ENCODE results near the gene PCDHAC1. TPM values are rescaled to one million over a fixed set of nuclear protein-coding genes. Genes with fewer than 3 reads are reported as not detected.
"Not testable (repeated sequence)": the region's sequence is repeated elsewhere in the genome, so short reads cannot be mapped to it uniquely, and the experiment has no call there.

Gene PCDHAC1, protein sequence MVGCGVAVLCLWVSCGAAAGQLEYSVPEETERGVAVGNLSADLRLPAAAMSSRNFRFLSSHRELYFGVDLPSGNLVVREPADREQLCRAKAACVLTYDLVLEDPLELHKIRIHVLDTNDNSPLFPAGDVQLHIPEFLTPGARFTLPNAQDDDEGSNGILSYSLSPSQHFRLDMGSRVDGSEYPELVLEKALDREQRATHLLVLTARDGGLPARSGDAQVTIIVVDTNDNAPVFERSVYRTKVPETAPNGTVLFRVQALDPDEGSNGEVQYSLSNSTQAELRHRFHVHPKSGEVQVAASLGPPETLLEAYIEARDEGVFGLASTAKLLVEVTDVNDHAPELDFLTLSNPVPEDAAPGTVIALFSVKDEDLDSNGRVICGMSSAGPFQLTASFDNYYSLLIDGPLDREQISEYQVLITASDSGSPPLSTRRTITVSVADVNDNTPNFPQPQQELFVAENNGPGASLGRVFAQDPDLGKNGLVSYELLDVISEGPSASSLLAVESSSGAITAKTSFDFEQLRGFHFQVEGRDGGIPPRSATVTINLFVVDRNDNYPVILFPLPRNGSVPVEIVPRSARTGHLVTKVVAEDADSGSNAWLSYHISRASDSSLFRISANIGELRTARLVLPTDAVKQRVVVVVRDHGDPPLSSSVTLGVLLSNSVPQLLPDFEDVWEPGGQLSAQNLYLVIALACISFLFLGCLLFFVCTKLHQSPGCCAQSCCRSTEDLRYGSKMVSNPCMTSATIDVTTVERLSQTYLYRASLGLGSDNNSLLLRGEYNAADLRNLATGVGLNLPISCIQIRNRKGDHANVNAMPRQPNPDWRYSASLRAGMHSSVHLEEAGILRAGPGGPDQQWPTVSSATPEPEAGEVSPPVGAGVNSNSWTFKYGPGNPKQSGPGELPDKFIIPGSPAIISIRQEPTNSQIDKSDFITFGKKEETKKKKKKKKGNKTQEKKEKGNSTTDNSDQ
- not detected in 2 replicates for total RNA-seq (2011; cell fraction: chromatin; rRNA removed; ENCODE audit: low replicate concordance)
- total RNA-seq (2011; cell fraction: nucleolus; rRNA removed) = not detected in 2 replicates
- not detected in 2 replicates for total RNA-seq (2011; cell fraction: nucleoplasm; rRNA removed)
- not detected in 2 replicates for total RNA-seq (2014; rRNA removed)
- not detected in 2 replicates for total RNA-seq (2014; rRNA removed; fragmentation: Illumina TruSeq; extraction: Trizol)
- not detected in 2 replicates for total RNA-seq (2015; rRNA removed; fragmentation: Illumina TruSeq; extraction: Trizol)
- total RNA-seq (2021) = not detected in 2 replicates
- polyA plus RNA-seq (2011; rRNA removed) = not detected in 2 replicates
- polyA plus RNA-seq (2011; cell fraction: cytosol; rRNA removed) = not detected in 2 replicates
- polyA plus RNA-seq (2011; cell fraction: nucleus; rRNA removed) = not detected in 2 replicates
- not detected in 2 replicates for polyA plus RNA-seq (2012)
- polyA plus RNA-seq (2014; fragmentation: Illumina TruSeq; extraction: Trizol) = not detected in 2 replicates
- not detected for polyA plus RNA-seq (2014; fragmentation: Nextera tagmentation; extraction: Ambion mirVana)
- polyA plus RNA-seq (2014; rRNA removed) = not detected in 2 replicates
- polyA minus RNA-seq (2011; rRNA and poly(A)+ RNA removed) = not detected in 2 replicates
- not detected in 2 replicates for polyA minus RNA-seq (2011; cell fraction: cytosol; rRNA and poly(A)+ RNA removed)
- not detected in 2 replicates for polyA minus RNA-seq (2011; cell fraction: nucleus; rRNA and poly(A)+ RNA removed)
- percentile 19 among the genes with signal in this experiment for Bru-seq, nascent RNA
- BruChase-seq, experiment 1, labeled RNA remaining after a 2-hour chase = percentile 21 among the genes with signal in this experiment
- BruChase-seq, experiment 2, labeled RNA remaining after a 6-hour chase = percentile 15 among the genes with signal in this experiment
- long read RNA-seq, experiment 1 = 0 reads
- long read RNA-seq, experiment 2 = 0 reads
- long read RNA-seq, experiment 3 = 0 reads

DNA sequence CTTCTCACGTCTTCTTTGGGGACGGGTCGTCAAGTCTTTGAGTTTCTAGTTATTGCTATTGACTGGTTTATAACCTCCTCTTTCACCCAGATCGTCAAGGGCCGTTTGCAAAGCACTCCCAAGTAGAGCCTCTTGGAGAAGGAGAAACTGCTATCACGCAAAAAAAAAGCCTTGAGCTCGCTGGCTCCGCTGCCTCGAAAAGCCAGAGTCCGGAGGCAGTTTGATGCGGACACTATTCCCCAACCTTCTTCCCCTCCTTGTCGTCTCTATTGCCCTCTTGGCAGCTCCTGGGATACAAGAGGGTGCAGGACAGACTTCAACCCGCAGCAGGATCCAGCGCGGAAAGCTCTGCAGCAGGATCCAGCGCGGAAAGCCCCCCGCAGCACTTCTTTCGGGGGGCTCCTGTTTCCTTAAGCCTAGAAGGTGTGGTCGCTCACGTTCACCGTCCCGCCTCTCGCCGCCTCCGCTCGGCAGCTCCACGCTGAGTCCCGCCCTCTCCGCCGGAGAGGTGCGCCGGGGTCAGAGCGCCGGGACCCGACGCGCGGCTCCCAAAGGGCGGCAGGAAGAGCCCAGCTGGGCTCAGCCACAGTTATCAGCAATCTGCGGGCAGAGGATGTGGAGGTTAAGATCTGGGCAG is at the start of gene PCDHAC1:
Gene PCDHAC1 (plus strand): TSS at position 494 of the 637 bp plus-strand sequence. CDS start 594 bp downstream, outside the sequence.
- H3K4me1 ChIP-seq (replicated peaks in 1 of 2; ENCODE audit: control insufficient read depth in 2 of 2, insufficient read depth in 2 of 2, low read length in 2 of 2) = peaks cover 0 to 12% of the 10 kb centered on the region in 2 experiments; a peak in 1 of 5 replicates
- ChIA-PET POLR2A (no interaction called here), CTCF (ENCODE audit: low intra/inter-chr PET ratio) (no interaction called here)
- WGBS (ENCODE audit: insufficient coverage, low coverage, missing lambda C conversion rate) = 6% methylated on average over 40 of the region's 41 CpGs
- no peaks in the 10 kb centered on the region for H3K79me2 ChIP-seq (ENCODE audit: control insufficient read depth, insufficient read depth, low read length)
- no peaks in the 10 kb centered on the region for H4K20me1 ChIP-seq (replicated peaks; ENCODE audit: control insufficient read depth, insufficient read depth, low read length)
- DNase-seq (ENCODE audit: extremely low read depth in 1 of 4, low spot score in 3 of 4) (no peak), FAIRE-seq (no peak), ATAC-seq (peak; percentile 70)
- no peaks in the 10 kb centered on the region for H3K9me1 ChIP-seq (ENCODE audit: control insufficient read depth, insufficient read depth, low read length)
- intact Hi-C loops (cut with micrococcal nuclease) (no loop called here), in situ Hi-C loops (cut with MboI) (no loop called here)
- no peak within 1 kb of the TSS for H2AFZ ChIP-seq (ENCODE audit: low read depth, low read length)
- no peak within 1 kb of the TSS for H3K4me3 ChIP-seq
- no TSS peak for BruUV-seq (replicated peaks)
- no peaks in the 10 kb centered on the region for H3K9me3 ChIP-seq (replicated peaks; ENCODE audit: control insufficient read depth, insufficient read depth, low read depth, low read length)
- H3K4me2 ChIP-seq (ENCODE audit: insufficient read depth, low read length) = no peak within 1 kb of the TSS
- no peak within 1 kb of the TSS for H3K9ac ChIP-seq (ENCODE audit: insufficient read depth in 1 of 2, low read depth in 2 of 2, low read length in 2 of 2)
- peaks cover 0 to 12% of the 10 kb centered on the region in 2 experiments; a peak in 1 of 5 replicates for H3K27me3 ChIP-seq (ENCODE audit: control insufficient read depth in 2 of 2, insufficient read depth in 2 of 2, low read length in 2 of 2)
- H3K36me3 ChIP-seq (ENCODE audit: control insufficient read depth, insufficient read depth, low read length) = no peaks in the 10 kb centered on the region
- H3K27ac ChIP-seq (ENCODE audit: extremely low read depth, low read depth, low read length) = no peak within 1 kb of the TSS
- no peak for TF ChIP-seq TFAM (CRISPR knock-in tag; conservative IDR thresholded peaks at IDR 0.05)
- TF ChIP-seq, protein P1, sequence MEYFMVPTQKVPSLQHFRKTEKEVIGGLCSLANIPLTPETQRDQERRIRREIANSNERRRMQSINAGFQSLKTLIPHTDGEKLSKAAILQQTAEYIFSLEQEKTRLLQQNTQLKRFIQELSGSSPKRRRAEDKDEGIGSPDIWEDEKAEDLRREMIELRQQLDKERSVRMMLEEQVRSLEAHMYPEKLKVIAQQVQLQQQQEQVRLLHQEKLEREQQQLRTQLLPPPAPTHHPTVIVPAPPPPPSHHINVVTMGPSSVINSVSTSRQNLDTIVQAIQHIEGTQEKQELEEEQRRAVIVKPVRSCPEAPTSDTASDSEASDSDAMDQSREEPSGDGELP (CRISPR knock-in tag; IDR thresholded peaks at IDR 0.05; ENCODE audit: borderline replicate concordance) = peak; percentile 33; the same call in 1 of the 2 replicates

DNA sequence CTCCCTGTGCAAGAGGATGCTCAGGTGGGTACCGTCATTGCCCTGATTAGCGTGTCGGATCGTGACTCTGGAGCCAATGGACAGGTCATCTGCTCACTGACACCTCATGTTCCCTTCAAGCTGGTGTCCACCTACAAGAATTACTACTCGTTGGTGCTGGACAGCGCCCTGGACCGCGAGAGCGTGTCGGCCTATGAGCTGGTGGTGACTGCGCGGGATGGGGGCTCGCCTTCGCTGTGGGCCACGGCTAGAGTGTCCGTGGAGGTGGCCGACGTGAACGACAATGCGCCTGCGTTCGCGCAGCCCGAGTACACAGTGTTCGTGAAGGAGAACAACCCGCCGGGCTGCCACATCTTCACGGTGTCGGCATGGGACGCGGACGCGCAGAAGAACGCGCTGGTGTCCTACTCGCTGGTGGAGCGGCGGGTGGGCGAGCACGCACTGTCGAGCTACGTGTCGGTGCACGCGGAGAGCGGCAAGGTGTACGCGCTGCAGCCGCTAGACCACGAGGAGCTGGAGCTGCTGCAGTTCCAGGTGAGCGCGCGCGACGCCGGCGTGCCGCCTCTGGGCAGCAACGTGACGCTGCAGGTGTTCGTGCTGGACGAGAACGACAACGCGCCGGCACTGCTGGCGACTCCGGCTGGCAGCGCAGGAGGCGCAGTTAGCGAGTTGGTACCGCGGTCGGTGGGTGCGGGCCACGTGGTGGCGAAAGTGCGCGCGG is 49.4 kb upstream of the PCDHAC1 start:
- H3K27ac ChIP-seq (ENCODE audit: extremely low read depth, low read depth, low read length); H3K4me2 ChIP-seq (ENCODE audit: insufficient read depth, low read length); H3K9ac ChIP-seq (ENCODE audit: insufficient read depth in 1 of 2, low read depth in 2 of 2, low read length in 2 of 2); H2AFZ ChIP-seq (ENCODE audit: low read depth, low read length); DNase-seq (ENCODE audit: extremely low read depth in 1 of 4, low spot score in 3 of 4); H3K36me3 ChIP-seq (ENCODE audit: control insufficient read depth, insufficient read depth, low read length); H3K4me3 ChIP-seq; H3K79me2 ChIP-seq (ENCODE audit: control insufficient read depth, insufficient read depth, low read length); H3K9me3 ChIP-seq (replicated peaks; ENCODE audit: control insufficient read depth, insufficient read depth, low read depth, low read length); ATAC-seq; CTCF ChIA-PET (ENCODE audit: low intra/inter-chr PET ratio); H3K9me1 ChIP-seq (ENCODE audit: control insufficient read depth, insufficient read depth, low read length); intact Hi-C loops (cut with micrococcal nuclease); POLR2A ChIA-PET; FAIRE-seq; H3K27me3 ChIP-seq (ENCODE audit: control insufficient read depth in 2 of 2, insufficient read depth in 2 of 2, low read length in 2 of 2); H4K20me1 ChIP-seq (replicated peaks; ENCODE audit: control insufficient read depth, insufficient read depth, low read length); in situ Hi-C loops (cut with MboI); H3K4me1 ChIP-seq (replicated peaks in 1 of 2; ENCODE audit: control insufficient read depth in 2 of 2, insufficient read depth in 2 of 2, low read length in 2 of 2); BruUV-seq (replicated peaks): not testable (repeated sequence)
- 46% methylated on average over 55 of the region's 80 CpGs for WGBS (ENCODE audit: insufficient coverage, low coverage, missing lambda C conversion rate)
